B cell (primary cell): ENCODE data around the gene MFAP2.

Experiments
- EZH2 ChIP-seq: IDR thresholded peaks from 2 replicates; pipeline ENCODE4 v1.6.1; 2012; ENCODE audit warnings: borderline replicate concordance, low read depth, mild to moderate bottlenecking, moderate library complexity, low read length; ENCODE audit not compliant: insufficient read depth, poor library complexity, severe bottlenecking
- TF ChIP-seq, protein P1 (sequence below): fragments of 200-600 bp; IDR thresholded peaks from one replicate; pipeline ENCODE4 v1.8.0; 2022; ENCODE audit warnings: antibody characterized with exemption, mild to moderate bottlenecking

GRCh38 chr1:16978139-16978538 is 2.3 kb downstream of the MFAP2 start:
- TF ChIP-seq, protein P1, sequence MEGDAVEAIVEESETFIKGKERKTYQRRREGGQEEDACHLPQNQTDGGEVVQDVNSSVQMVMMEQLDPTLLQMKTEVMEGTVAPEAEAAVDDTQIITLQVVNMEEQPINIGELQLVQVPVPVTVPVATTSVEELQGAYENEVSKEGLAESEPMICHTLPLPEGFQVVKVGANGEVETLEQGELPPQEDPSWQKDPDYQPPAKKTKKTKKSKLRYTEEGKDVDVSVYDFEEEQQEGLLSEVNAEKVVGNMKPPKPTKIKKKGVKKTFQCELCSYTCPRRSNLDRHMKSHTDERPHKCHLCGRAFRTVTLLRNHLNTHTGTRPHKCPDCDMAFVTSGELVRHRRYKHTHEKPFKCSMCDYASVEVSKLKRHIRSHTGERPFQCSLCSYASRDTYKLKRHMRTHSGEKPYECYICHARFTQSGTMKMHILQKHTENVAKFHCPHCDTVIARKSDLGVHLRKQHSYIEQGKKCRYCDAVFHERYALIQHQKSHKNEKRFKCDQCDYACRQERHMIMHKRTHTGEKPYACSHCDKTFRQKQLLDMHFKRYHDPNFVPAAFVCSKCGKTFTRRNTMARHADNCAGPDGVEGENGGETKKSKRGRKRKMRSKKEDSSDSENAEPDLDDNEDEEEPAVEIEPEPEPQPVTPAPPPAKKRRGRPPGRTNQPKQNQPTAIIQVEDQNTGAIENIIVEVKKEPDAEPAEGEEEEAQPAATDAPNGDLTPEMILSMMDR = no peak
- no peak for TF ChIP-seq EZH2
